ENCODE measurements around the gene MR1.

The MR1 gene

DNA sequence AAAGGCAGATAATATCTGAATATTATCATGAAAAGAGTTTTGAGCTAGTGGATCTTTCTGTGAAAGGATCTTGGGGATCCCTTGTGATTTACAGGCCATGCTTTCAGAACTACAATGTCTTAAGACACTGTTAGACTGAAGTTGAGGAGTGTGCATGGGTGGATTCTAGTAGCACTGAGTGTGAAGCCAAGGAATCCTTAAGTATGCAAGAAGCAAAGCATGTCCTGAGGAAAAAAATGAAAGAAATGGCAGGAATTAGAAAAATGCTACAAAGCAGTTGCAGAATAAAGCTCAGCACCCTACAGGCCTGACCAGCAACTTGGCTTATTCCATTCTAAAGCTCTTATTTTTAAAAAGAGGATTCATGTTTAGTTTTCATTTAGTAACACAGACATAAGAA is 23.0 kb upstream of the MR1 start:
- no peak overlapping the region for H3K4me2 ChIP-seq (ENCODE audit: low read depth, low read length, poor library complexity, severe bottlenecking)

DNA sequence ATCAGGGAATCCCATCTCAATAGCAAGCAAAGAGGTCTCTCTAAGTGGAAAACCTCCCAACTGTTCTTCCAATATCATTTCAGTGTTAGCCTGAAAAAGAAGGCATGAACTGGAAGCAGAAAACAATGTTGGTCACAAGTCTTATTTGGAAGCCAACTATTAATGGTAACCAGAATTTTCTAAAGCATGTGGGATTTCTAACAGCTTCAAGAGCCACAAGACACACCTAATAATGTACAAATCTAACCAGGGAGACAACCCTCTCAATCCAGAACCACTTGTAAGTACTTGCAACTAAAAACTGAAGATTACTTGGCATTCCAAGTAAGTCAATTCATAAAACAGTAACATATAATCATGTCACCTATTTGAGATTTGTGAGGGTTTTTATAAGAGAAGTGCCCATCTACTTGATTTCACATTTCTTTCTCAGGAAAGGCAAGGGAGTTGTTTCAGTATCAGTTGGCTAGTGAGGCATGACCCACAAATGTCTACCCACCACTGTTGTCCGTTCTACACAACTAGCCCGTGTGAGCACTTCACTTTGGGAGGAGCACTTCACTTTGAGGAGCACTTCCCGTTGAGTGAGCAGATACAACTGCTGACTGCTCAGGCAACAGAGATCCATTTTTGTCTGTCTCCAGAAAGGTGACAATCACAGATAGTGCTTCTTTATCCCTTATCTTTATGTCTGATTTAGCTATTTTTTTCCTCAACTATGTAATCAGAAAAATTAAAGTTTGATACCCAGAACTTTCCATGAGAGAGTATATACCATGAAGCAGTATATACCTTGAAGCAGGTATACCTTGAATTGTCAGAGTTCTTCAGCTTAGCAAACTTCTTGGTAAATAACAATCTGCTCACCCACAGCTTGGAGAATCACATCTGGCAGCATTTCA is 22.2 kb upstream of the MR1 start:
- TF ChIP-seq EZH2phosphoT487 (IDR thresholded peaks at IDR 0.05; ENCODE audit: borderline replicate concordance) = no peak
- TF ChIP-seq, protein P1, sequence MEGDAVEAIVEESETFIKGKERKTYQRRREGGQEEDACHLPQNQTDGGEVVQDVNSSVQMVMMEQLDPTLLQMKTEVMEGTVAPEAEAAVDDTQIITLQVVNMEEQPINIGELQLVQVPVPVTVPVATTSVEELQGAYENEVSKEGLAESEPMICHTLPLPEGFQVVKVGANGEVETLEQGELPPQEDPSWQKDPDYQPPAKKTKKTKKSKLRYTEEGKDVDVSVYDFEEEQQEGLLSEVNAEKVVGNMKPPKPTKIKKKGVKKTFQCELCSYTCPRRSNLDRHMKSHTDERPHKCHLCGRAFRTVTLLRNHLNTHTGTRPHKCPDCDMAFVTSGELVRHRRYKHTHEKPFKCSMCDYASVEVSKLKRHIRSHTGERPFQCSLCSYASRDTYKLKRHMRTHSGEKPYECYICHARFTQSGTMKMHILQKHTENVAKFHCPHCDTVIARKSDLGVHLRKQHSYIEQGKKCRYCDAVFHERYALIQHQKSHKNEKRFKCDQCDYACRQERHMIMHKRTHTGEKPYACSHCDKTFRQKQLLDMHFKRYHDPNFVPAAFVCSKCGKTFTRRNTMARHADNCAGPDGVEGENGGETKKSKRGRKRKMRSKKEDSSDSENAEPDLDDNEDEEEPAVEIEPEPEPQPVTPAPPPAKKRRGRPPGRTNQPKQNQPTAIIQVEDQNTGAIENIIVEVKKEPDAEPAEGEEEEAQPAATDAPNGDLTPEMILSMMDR (conservative IDR thresholded peaks at IDR 0.05; ENCODE audit: low read length) = no peak
- peaks cover 38% of the 10 kb centered on the region for H3K4me1 ChIP-seq (ENCODE audit: insufficient read depth, low read length, poor library complexity, severe bottlenecking)
- H3K9ac ChIP-seq (ENCODE audit: low read depth, low read length, poor library complexity, severe bottlenecking) = no peak overlapping the region
- H3K27me3 ChIP-seq (ENCODE audit: insufficient read depth, low read length, poor library complexity, severe bottlenecking) = no peaks in the 10 kb centered on the region
- no peak overlapping the region for H3K4me3 ChIP-seq (ENCODE audit: low read length, poor library complexity, severe bottlenecking)
- H3K9me2 ChIP-seq (replicated peaks; ENCODE audit: low read depth, low read length) = no peaks in the 10 kb centered on the region
- H3F3A ChIP-seq (ENCODE audit: low read depth) = peaks cover 11% of the 10 kb centered on the region; the same call in 1 of the 2 replicates
- no peak overlapping the region for H3K4me2 ChIP-seq (ENCODE audit: low read depth, low read length, poor library complexity, severe bottlenecking)
- H3K36me3 ChIP-seq (ENCODE audit: insufficient read depth, low read length) = no peaks in the 10 kb centered on the region
- H3K9me3 ChIP-seq (ENCODE audit: insufficient read depth, low read depth, low read length) = no peaks in the 10 kb centered on the region
- H3K79me2 ChIP-seq (ENCODE audit: insufficient read depth, low read length) = peaks cover 99% of the 10 kb centered on the region
- H2AFZ ChIP-seq (ENCODE audit: low read length) = no peak overlapping the region
- peaks cover 85% of the 10 kb centered on the region for H4K20me1 ChIP-seq (ENCODE audit: insufficient read depth, low read length, poor library complexity, severe bottlenecking)

More for the DNA sequence above, 23.0 kb upstream of the MR1 start:
- H3K27me3 ChIP-seq (ENCODE audit: insufficient read depth, low read length, poor library complexity, severe bottlenecking) = no peaks in the 10 kb centered on the region
- no peaks in the 10 kb centered on the region for H3K9me3 ChIP-seq (ENCODE audit: insufficient read depth, low read depth, low read length)
- no peaks in the 10 kb centered on the region for H3K36me3 ChIP-seq (ENCODE audit: insufficient read depth, low read length)
- no peak overlapping the region for H3K9ac ChIP-seq (ENCODE audit: low read depth, low read length, poor library complexity, severe bottlenecking)
- no peak overlapping the region for H3K4me3 ChIP-seq (ENCODE audit: low read length, poor library complexity, severe bottlenecking)
- H3F3A ChIP-seq (ENCODE audit: low read depth) = peaks cover 11% of the 10 kb centered on the region; the same call in 1 of the 2 replicates
- H4K20me1 ChIP-seq (ENCODE audit: insufficient read depth, low read length, poor library complexity, severe bottlenecking) = peaks cover 85% of the 10 kb centered on the region
- no peak for TF ChIP-seq EZH2phosphoT487 (IDR thresholded peaks at IDR 0.05; ENCODE audit: borderline replicate concordance)
- TF ChIP-seq, protein P1 (conservative IDR thresholded peaks at IDR 0.05; ENCODE audit: low read length) = no peak
- peaks cover 96% of the 10 kb centered on the region for H3K79me2 ChIP-seq (ENCODE audit: insufficient read depth, low read length)
- no peaks in the 10 kb centered on the region for H3K9me2 ChIP-seq (replicated peaks; ENCODE audit: low read depth, low read length)
- H2AFZ ChIP-seq (ENCODE audit: low read length) = no peak overlapping the region
- peaks cover 31% of the 10 kb centered on the region for H3K4me1 ChIP-seq (ENCODE audit: insufficient read depth, low read length, poor library complexity, severe bottlenecking)

DNA sequence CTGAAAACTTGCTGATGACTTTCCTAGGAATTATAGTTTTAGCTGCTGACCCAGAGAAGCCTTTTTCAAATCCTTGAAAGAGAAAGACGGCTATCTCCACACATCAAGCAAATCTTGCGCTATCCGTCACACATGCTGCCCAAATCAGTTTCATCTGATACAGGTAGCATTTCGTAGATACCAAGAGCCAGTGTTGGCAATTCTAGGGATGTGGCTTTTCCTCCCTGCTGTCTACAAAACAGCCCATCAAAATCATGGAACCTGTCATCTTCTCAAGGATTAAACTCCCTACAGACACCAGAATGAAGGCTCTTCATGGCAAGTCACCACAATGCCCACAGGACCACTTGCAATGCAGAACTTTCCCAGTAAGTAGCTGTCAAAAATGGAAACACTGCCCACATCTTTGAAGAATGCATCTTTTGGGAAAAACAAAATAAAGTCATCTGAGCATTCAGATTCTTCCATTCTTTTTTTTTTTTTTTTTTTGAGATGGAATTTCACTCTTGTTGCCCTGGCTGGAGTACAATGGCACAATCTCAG is 21.5 kb upstream of the MR1 start:
- no peaks in the 10 kb centered on the region for H3K36me3 ChIP-seq (ENCODE audit: insufficient read depth, low read length)
- no peak for TF ChIP-seq EZH2phosphoT487 (IDR thresholded peaks at IDR 0.05; ENCODE audit: borderline replicate concordance)
- TF ChIP-seq, protein P1 (conservative IDR thresholded peaks at IDR 0.05; ENCODE audit: low read length) = no peak
- H3K4me3 ChIP-seq (ENCODE audit: low read length, poor library complexity, severe bottlenecking) = no peak overlapping the region
- H3K27me3 ChIP-seq (ENCODE audit: insufficient read depth, low read length, poor library complexity, severe bottlenecking) = no peaks in the 10 kb centered on the region
- H3F3A ChIP-seq (ENCODE audit: low read depth) = peaks cover 11% of the 10 kb centered on the region; the same call in 1 of the 2 replicates
- H3K9ac ChIP-seq (ENCODE audit: low read depth, low read length, poor library complexity, severe bottlenecking) = no peak overlapping the region
- peaks cover 39% of the 10 kb centered on the region for H3K4me1 ChIP-seq (ENCODE audit: insufficient read depth, low read length, poor library complexity, severe bottlenecking)
- H4K20me1 ChIP-seq (ENCODE audit: insufficient read depth, low read length, poor library complexity, severe bottlenecking) = peaks cover 81% of the 10 kb centered on the region
- peaks cover 99% of the 10 kb centered on the region for H3K79me2 ChIP-seq (ENCODE audit: insufficient read depth, low read length)
- H2AFZ ChIP-seq (ENCODE audit: low read length) = no peak overlapping the region
- no peaks in the 10 kb centered on the region for H3K9me2 ChIP-seq (replicated peaks; ENCODE audit: low read depth, low read length)
- H3K9me3 ChIP-seq (ENCODE audit: insufficient read depth, low read depth, low read length) = no peaks in the 10 kb centered on the region
- H3K4me2 ChIP-seq (ENCODE audit: low read depth, low read length, poor library complexity, severe bottlenecking) = no peak overlapping the region
